Body of pancreas (tissue), 4 donors: Measurements from ENCODE around the gene TTC9C. TPM values are rescaled to one million over a fixed set of nuclear protein-coding genes. Genes with fewer than 3 reads are reported as not detected.

Experiments
- ATAC-seq: fragments of 150-250 bp; one replicate; pipeline ENCODE4 v1.9.1; 2016
- DNase-seq, 4 donors: peaks; one replicate each; pipeline ENCODE4 v3.0.0-alpha.2; 2019
- H3K27ac ChIP-seq, 4 donors: fragments of 200-600 bp; sonication (generic); 1 replicate in 3 of 4; 2 replicates in 1 of 4; pipeline versions ENCODE4 v1.5.1 to v1.6.1; 2016 to 2019; ENCODE audit warnings: mild to moderate bottlenecking in 1 of 4, mixed read lengths in 1 of 4, moderate library complexity in 1 of 4
- H3K27me3 ChIP-seq, 2 donors: fragments of 200-600 bp; sonication (generic); one replicate each; pipeline ENCODE4 v1.6.0; 2016; ENCODE audit warnings: mild to moderate bottlenecking in 1 of 2
- H3K36me3 ChIP-seq, 2 donors: fragments of 200-600 bp; sonication (generic); replicated peaks in 1 of 2; 2 replicates each; pipeline ENCODE4 v1.5.1; 2016; ENCODE audit warnings: low read depth in 2 of 2; ENCODE audit not compliant: insufficient read depth in 1 of 2
- H3K4me1 ChIP-seq: fragments of 200-600 bp; sonication (generic); one replicate; pipeline ENCODE4 v1.6.0; 2016
- H3K4me3 ChIP-seq, 2 donors: fragments of 200-600 bp; sonication (generic); 1 replicate in 1 of 2; 2 replicates in 1 of 2; pipeline ENCODE4 v1.5.1; 2016 to 2019
- H3K9me3 ChIP-seq, 3 donors: fragments of 200-600 bp; sonication (generic); 1 replicate in 2 of 3; 2 replicates in 1 of 3; pipeline ENCODE4 v1.5.1; 2016
- POLR2A ChIP-seq, 3 donors: fragments of 450-650 bp; IDR thresholded peaks; one replicate each; pipeline ENCODE4 v1.6.1; 2016; ENCODE audit warnings: antibody characterized with exemption in 3 of 3, mild to moderate bottlenecking in 2 of 3
- WGBS, 2 donors: methylation state at CpG; one replicate each; pipeline ENCODE4 v1.1.5; 2017; 5-methylcytosine and 5-hydroxymethylcytosine counted together
- intact Hi-C: fragments of 100-400 bp; cut with DNase I; formaldehyde crosslinking; loops from one replicate; pipeline ENCODE4 v1.15.1; 2023
- total RNA-seq, 2 donors: library from RNA; depleted of rRNA; stranded (reverse); fragments of >200 nt; gene quantifications; one replicate each; pipeline ENCODE4 v1.1.0, GENCODE V29; 2016
- TF ChIP-seq, protein P1 (sequence below), 7 experiments: fragments of 450-650 bp in 4 of 7; fragments of 200-600 bp in 3 of 7; sonication (generic) in 3 of 7; IDR thresholded peaks; one replicate each; pipeline ENCODE4 v1.5.1; 2016 to 2019; ENCODE audit warnings: antibody characterized with exemption in 7 of 7

TTC9C gene
- total RNA-seq, 2 donors from 2014 or later = 12.5 to 18.5 TPM

DNA sequence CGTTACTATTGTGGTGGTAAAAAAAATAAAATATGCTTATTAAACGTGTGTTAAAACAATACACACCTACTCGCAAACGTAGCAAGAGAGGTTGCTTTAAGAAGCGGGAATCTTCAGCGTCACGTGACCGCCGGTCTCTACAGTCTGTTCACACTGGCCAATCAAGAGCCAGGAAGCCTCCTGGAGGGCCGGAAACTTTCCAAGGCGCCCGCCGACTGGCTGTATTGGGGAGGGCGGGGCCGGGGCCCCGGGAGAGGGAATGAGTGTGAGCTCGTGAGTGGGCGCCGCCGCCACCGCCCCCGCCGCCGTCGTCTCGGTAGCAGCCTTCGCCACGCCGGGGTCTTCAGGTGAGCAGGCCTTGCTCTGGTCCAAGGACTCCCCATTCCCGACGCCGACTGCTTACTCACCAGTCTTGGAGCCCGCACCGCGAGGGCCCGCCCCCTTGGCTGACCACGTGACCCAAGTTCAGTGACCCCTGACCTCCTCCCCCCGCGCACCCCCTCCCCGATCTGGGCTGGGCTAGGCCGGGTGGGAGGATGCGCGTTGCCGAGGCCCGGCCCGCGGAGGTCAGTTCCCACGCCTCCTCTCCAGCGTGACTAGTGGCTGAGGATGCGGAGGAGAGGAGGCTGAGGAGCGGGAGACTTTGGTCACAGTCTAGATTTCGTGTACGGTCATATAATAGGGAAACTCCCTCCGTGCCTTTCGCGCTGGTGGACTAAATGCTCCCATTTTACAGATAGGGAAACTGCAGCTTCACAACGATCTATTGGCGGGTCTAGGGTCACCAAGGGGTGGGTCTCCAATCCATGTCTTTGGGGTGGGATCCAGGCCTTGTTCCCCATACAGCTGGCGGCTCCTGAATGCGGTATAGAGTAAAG lies 43.1 kb downstream of the TTC9C start, which contains the start of gene TAF6L:
TSS of gene TAF6L (plus strand) at position 253 of the 878 bp plus-strand sequence. CDS start 4,388 bp downstream, outside the sequence.
- Histone ChIP-seq H3K27ac (peak within 1 kb of the TSS; percentile 91 to 98 (median 98)), H3K36me3 (peaks cover 0 to 10% of the 10 kb centered on the region in 2 donors), H3K4me1 (peaks cover 39% of the 10 kb centered on the region), H3K4me3 (peak within 1 kb of the TSS; percentile 15 to 55), H3K9me3 (no peaks in the 10 kb centered on the region), H3K27me3 (no peaks in the 10 kb centered on the region)
- WGBS, 2 donors = 1 to 3% methylated on average over 22 to 60 of the region's 60 CpGs
- TF ChIP-seq, protein P1, sequence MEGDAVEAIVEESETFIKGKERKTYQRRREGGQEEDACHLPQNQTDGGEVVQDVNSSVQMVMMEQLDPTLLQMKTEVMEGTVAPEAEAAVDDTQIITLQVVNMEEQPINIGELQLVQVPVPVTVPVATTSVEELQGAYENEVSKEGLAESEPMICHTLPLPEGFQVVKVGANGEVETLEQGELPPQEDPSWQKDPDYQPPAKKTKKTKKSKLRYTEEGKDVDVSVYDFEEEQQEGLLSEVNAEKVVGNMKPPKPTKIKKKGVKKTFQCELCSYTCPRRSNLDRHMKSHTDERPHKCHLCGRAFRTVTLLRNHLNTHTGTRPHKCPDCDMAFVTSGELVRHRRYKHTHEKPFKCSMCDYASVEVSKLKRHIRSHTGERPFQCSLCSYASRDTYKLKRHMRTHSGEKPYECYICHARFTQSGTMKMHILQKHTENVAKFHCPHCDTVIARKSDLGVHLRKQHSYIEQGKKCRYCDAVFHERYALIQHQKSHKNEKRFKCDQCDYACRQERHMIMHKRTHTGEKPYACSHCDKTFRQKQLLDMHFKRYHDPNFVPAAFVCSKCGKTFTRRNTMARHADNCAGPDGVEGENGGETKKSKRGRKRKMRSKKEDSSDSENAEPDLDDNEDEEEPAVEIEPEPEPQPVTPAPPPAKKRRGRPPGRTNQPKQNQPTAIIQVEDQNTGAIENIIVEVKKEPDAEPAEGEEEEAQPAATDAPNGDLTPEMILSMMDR (IDR thresholded peaks at IDR 0.05) = no peak
- TF ChIP-seq POLR2A (IDR thresholded peaks at IDR 0.05) = peak; percentile 42 to 66 (median 65)
- DNase-seq = peak; percentile 98 to 99 (median 98)
- intact Hi-C loops = no loop called here
- ATAC-seq = peak; percentile 95

DNA sequence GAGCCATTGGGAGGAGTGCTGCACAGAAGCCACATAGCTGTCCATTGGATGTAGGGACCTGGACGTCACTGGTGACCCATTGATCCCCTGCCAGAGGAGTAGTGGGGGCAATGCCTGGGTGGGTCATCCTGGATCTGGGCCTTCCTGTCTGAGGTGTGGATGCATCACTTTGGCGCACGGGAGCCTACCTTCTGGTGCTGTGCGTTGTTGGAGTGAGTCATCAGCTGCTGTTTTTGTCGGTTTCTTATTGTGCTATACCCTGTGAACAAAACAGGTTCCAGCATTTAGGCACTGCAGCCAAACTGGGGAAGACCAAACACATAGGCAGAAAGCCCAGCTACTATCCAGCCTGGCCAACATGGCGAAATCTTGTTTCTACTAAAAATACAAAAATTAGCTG lies 46.1 kb downstream of the TTC9C start:
- DNase-seq (no peak), ATAC-seq (no peak)
- WGBS, 2 donors = 79 to 89% methylated on average over 3 to 6 of the region's 6 CpGs
- Histone ChIP-seq H3K4me3 (no peak overlapping the region), H3K4me1 (peaks cover 37% of the 10 kb centered on the region), H3K27me3 (no peaks in the 10 kb centered on the region), H3K36me3 (peaks cover 0 to 4% of the 10 kb centered on the region in 2 donors), H3K27ac (no peak overlapping the region), H3K9me3 (no peaks in the 10 kb centered on the region)
- TF ChIP-seq POLR2A (IDR thresholded peaks at IDR 0.05) = no peak
- TF ChIP-seq, protein P1 (IDR thresholded peaks at IDR 0.05) = no peak
- intact Hi-C loops = no loop called here

DNA sequence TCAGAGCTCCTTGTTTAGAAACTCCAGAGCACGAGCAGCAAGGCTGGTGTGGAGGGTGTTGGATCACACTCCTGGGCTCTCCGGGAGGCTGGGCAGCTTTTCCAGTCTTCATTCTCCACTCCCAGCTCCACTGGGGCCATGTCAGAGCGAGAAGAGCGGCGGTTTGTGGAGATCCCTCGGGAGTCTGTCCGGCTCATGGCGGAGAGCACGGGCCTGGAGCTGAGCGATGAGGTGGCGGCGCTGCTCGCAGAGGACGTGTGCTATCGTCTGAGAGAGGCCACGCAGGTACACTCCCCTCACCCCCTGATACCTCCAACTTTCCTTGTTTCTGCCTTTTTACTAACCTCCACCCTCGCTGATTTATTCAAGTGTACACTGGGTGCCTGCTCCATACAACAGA lies 47.4 kb downstream of the TTC9C start:
- Histone ChIP-seq H3K27ac (peak overlapping the region in 1 of 4 donors; percentile 7), H3K9me3 (no peaks in the 10 kb centered on the region), H3K36me3 (peaks cover 0 to 4% of the 10 kb centered on the region in 2 donors), H3K27me3 (no peaks in the 10 kb centered on the region), H3K4me3 (no peak overlapping the region), H3K4me1 (peaks cover 25% of the 10 kb centered on the region)
- no peak for TF ChIP-seq POLR2A (IDR thresholded peaks at IDR 0.05)
- TF ChIP-seq, protein P1 (IDR thresholded peaks at IDR 0.05) = no peak
- no peak for DNase-seq
- no peak for ATAC-seq
- intact Hi-C loops = no loop called here
- 88 to 93% methylated on average over 16 to 17 of the region's 17 CpGs for WGBS, 2 donors

DNA sequence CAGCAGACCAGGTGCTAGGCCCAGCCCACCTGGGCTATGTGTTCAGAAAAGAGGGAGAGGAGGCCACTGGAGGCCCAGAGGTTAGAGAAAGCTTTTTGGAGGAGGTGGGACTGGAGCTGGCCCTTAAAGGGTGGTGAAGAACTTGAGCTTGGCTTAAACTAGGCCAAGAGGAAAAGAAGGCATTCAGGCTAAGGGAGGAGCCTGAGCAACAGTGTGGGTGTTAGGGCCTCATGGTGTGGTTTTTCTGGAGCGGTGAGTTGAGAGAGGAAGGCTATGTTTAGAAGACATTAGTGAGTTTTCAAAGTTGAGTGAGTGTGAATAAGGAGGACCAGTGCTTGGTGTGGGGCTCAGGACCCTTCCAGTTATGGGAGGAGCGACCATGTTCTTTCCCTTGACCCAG lies 49.1 kb downstream of the TTC9C start:
- H3K4me3 ChIP-seq = no peak overlapping the region
- H3K36me3 ChIP-seq = peaks cover 0 to 4% of the 10 kb centered on the region in 2 donors
- H3K27me3 ChIP-seq = no peaks in the 10 kb centered on the region
- TF ChIP-seq, protein P1 (IDR thresholded peaks at IDR 0.05) = no peak
- TF ChIP-seq POLR2A (IDR thresholded peaks at IDR 0.05) = no peak
- ATAC-seq (no peak), DNase-seq (no peak)
- WGBS, 2 donors = 90 to 96% methylated on average over 2 of the region's 2 CpGs
- H3K27ac ChIP-seq = no peak overlapping the region
- H3K4me1 ChIP-seq = peaks cover 13% of the 10 kb centered on the region
- intact Hi-C loops = no loop called here
- no peaks in the 10 kb centered on the region for H3K9me3 ChIP-seq
